IMR-90 (cell line): Measurements from ENCODE around the gene GALNT12. TPM values are rescaled to one million over a fixed set of nuclear protein-coding genes. Genes with fewer than 3 reads are reported as not detected.

Experiments used
- ATAC-seq: fragments of 200-7000 bp; cut with Tn5 transposase; 2 replicates; pipeline ENCODE4 v1.9.1; 2020; ENCODE audit warnings: low read depth, mild to moderate bottlenecking, moderate library complexity
- BruUV-seq: library from RNA; stranded (reverse); fragments of 400-500 nt; replicated peaks from 2 replicates; lab custom pipeline; 2021; lab: Mats Ljungman, UMichigan
- CTCF ChIA-PET: fragments of 300-600 bp; formaldehyde crosslinking; extraction: SDS; loops from one replicate; lab custom pipeline; 2021; ENCODE audit warnings: antibody characterized with exemption; lab: Yijun Ruan, JAX
- POLR2A ChIA-PET: fragments of 300-600 bp; sonication (Branson Sonifier 250); formaldehyde crosslinking; loops from one replicate; lab custom pipeline; 2022; ENCODE audit warnings: antibody characterized with exemption; ENCODE audit not compliant: unreplicated experiment; lab: Charles Lee
- DNase-seq: peaks from one replicate; pipeline ENCODE4 v3.0.0; 2013
- H2AFZ ChIP-seq: replicated peaks from 2 replicates; pipeline ENCODE3; 2013; ENCODE audit warnings: low read length, mild to moderate bottlenecking; ENCODE audit not compliant: poor library complexity
- H2AK5ac ChIP-seq: 2 replicates; pipeline ENCODE4 v1.6.1; 2013; ENCODE audit warnings: low read depth, low read length, inconsistent platforms
- H2AK9ac ChIP-seq: replicated peaks from 2 replicates; pipeline ENCODE3; 2013; ENCODE audit warnings: mild to moderate bottlenecking, low read depth, low read length, moderate library complexity; ENCODE audit not compliant: poor library complexity
- H2BK120ac ChIP-seq: 2 replicates; pipeline ENCODE4 v1.6.1; 2013; ENCODE audit warnings: low read depth, low read length, inconsistent platforms
- H2BK15ac ChIP-seq: 3 replicates; pipeline ENCODE4 v1.6.1; 2013; ENCODE audit warnings: low read depth, low read length, inconsistent platforms
- H2BK20ac ChIP-seq: 2 replicates; pipeline ENCODE4 v1.6.1; 2013; ENCODE audit warnings: low read depth, mild to moderate bottlenecking, inconsistent platforms, low read length, moderate library complexity
- H2BK5ac ChIP-seq: 2 replicates; pipeline ENCODE4 v1.6.1; 2013; ENCODE audit warnings: mild to moderate bottlenecking, low read depth, low read length, inconsistent platforms; ENCODE audit not compliant: poor library complexity, severe bottlenecking
- H3K14ac ChIP-seq: replicated peaks from 2 replicates; pipeline ENCODE4 v1.6.1; 2013; ENCODE audit warnings: low read depth, low read length, inconsistent platforms
- H3K18ac ChIP-seq: 2 replicates; pipeline ENCODE4 v1.6.1; 2013; ENCODE audit warnings: low read depth, low read length, control low read depth
- H3K23ac ChIP-seq: 2 replicates; pipeline ENCODE4 v1.6.1; 2013; ENCODE audit warnings: low read depth, low read length, inconsistent platforms
- H3K27ac ChIP-seq: 2 replicates; pipeline ENCODE4 v1.5.1; 2013; ENCODE audit warnings: mild to moderate bottlenecking, control low read depth, low read length; ENCODE audit not compliant: insufficient read depth
- H3K27me3 ChIP-seq: 2 replicates; pipeline ENCODE4 v1.6.1; 2013; ENCODE audit warnings: low read length; ENCODE audit not compliant: control insufficient read depth, insufficient read depth
- H3K36me3 ChIP-seq: 2 replicates; pipeline ENCODE4 v1.6.1; 2013; ENCODE audit warnings: low read length, mixed read lengths; ENCODE audit not compliant: control insufficient read depth, insufficient read depth
- H3K4ac ChIP-seq: 2 replicates; pipeline ENCODE4 v1.6.1; 2013; ENCODE audit warnings: low read depth, low read length, inconsistent platforms
- H3K4me1 ChIP-seq: 2 replicates; pipeline ENCODE4 v1.6.1; 2013; ENCODE audit warnings: low read length, mixed read lengths; ENCODE audit not compliant: control insufficient read depth, insufficient read depth
- H3K4me2 ChIP-seq: 2 replicates; pipeline ENCODE4 v1.6.1; 2013; ENCODE audit warnings: low read depth, mild to moderate bottlenecking, control low read depth, low read length, moderate library complexity
- H3K4me3 ChIP-seq: 2 replicates; pipeline ENCODE4 v1.5.1; 2013; ENCODE audit warnings: low read depth, mild to moderate bottlenecking, control low read depth, low read length, moderate library complexity; ENCODE audit not compliant: insufficient read depth
- H3K56ac ChIP-seq: 2 replicates; pipeline ENCODE4 v1.6.1; 2013; ENCODE audit warnings: low read length, inconsistent platforms; ENCODE audit not compliant: insufficient read depth; ENCODE audit errors: extremely low read depth
- H3K79me1 ChIP-seq, 2 experiments: 2 replicates each; pipeline ENCODE4 v1.6.1; 2013; ENCODE audit warnings: low read length in 2 of 2, inconsistent platforms in 1 of 2, low read depth in 1 of 2
- H3K9ac ChIP-seq: 2 replicates; pipeline ENCODE4 v1.6.1; 2013; ENCODE audit warnings: low read depth, low read length, control low read depth
- H3K9me1 ChIP-seq: 2 replicates; pipeline ENCODE4 v1.6.1; 2013; ENCODE audit warnings: low read length, inconsistent platforms; ENCODE audit not compliant: insufficient read depth
- H3K9me3 ChIP-seq: 2 replicates; pipeline ENCODE4 v1.6.1; 2013; ENCODE audit warnings: low read length; ENCODE audit not compliant: control insufficient read depth, insufficient read depth
- H4K20me1 ChIP-seq: 2 replicates; pipeline ENCODE4 v1.6.1; 2013; ENCODE audit warnings: low read length, inconsistent platforms; ENCODE audit not compliant: insufficient read depth
- H4K5ac ChIP-seq: 2 replicates; pipeline ENCODE4 v1.6.1; 2013; ENCODE audit warnings: mild to moderate bottlenecking, low read depth, low read length, control low read depth
- H4K8ac ChIP-seq, 2 experiments: 2 replicates each; pipeline ENCODE4 v1.6.1; 2013; ENCODE audit warnings: low read depth in 2 of 2, low read length in 2 of 2, control low read depth in 1 of 2, inconsistent platforms in 1 of 2
- H4K91ac ChIP-seq: 2 replicates; pipeline ENCODE4 v1.6.1; 2013; ENCODE audit warnings: low read depth, low read length, inconsistent platforms; ENCODE audit not compliant: insufficient read depth
- FOS ChIP-seq: fragments of 150-350 bp; IDR thresholded peaks from 2 replicates; pipeline ENCODE4 v1.6.1; 2016; ENCODE audit warnings: low read depth, low read length
- POLR2A ChIP-seq: IDR thresholded peaks from 2 replicates; pipeline ENCODE4 v1.6.1; 2012; ENCODE audit warnings: mild to moderate bottlenecking, low read depth, low read length
- SMC3 ChIP-seq: fragments of 150-350 bp; IDR thresholded peaks from 2 replicates; pipeline ENCODE4 v1.6.1; 2016; ENCODE audit warnings: low read depth, mild to moderate bottlenecking, antibody characterized with exemption, low read length, moderate library complexity
- WGBS, 2 experiments: methylation state at CpG; one replicate each; pipeline versions ENCODE4 v1.1.5 to v1.1.7; 2013; ENCODE audit warnings: missing lambda C conversion rate in 2 of 2; ENCODE audit not compliant: insufficient read length in 1 of 2; ENCODE audit errors: extremely low coverage in 2 of 2; 5-methylcytosine and 5-hydroxymethylcytosine counted together
- dilution Hi-C: fragments of 300-500 bp; cut with HindIII; formaldehyde crosslinking; loops from one replicate; pipeline ENCODE4 v1.14.3; 2018; ENCODE audit warnings: low sequenced_read_pairs; ENCODE audit not compliant: unreplicated experiment
- in situ Hi-C: fragments of 300-500 bp; cut with MboI; formaldehyde crosslinking; loops from 3 replicates; pipeline ENCODE4 v1.14.3; 2019; ENCODE audit warnings: low sequenced_read_pairs, inconsistent platforms, mixed read lengths
- intact Hi-C: fragments of 100-400 bp; cut with micrococcal nuclease; formaldehyde crosslinking; loops from 2 replicates; pipeline ENCODE4 v1.10.0; 2022
- polyA plus RNA-seq, 3 experiments: library from polyadenylated mRNA; depleted of rRNA; stranded (reverse); fragments of >200 nt; gene quantifications; 2 replicates each; pipeline ENCODE4 v1.2.3, GENCODE V29; 2012; ENCODE audit warnings: low replicate concordance in 1 of 3
- total RNA-seq: library from RNA; depleted of rRNA; stranded (reverse); fragments of >200 nt; gene quantifications from 2 replicates; pipeline ENCODE4 v1.2.3, GENCODE V29; 2012

GALNT12 gene
- total and polyA plus RNA-seq, 2 of the 4 experiments (the other 2 are of a cell fraction) = 2.3 to 2.5 TPM

- ATAC-seq (no peak), DNase-seq (no peak)
- in situ Hi-C loops (loop anchor here (25.0 kb wide), 1 partner anchor 971 kb away; no protein-coding TSS in a partner anchor), dilution Hi-C loops (no loop called here), intact Hi-C loops (no loop called here)
- Histone ChIP-seq H4K20me1 (no peaks in the 10 kb centered on the region), H2AK5ac (peak overlapping the region; percentile 99), H2BK20ac (peak overlapping the region; percentile 99), H4K5ac (peak overlapping the region; percentile 77; the same call in 1 of the 2 replicates), H3K27ac (peak overlapping the region; percentile 19; the same call in 1 of the 2 replicates), H3K9me3 (peaks cover 3% of the 10 kb centered on the region), H3K9ac (no peak overlapping the region), H3K9me1 (peaks cover 18% of the 10 kb centered on the region), H4K8ac (peak overlapping the region; percentile 76 to 96; a peak in 3 of 4 replicates), H3K56ac (no peak overlapping the region), H3K36me3 (no peaks in the 10 kb centered on the region), H3K79me1 (no peaks in the 10 kb centered on the region), H2AFZ (no peak overlapping the region), H2BK5ac (peak overlapping the region; percentile 59), H2BK120ac (peak overlapping the region; percentile 99), H3K4me2 (no peak overlapping the region), H4K91ac (peak overlapping the region; percentile 99), H3K4me1 (peaks cover 21% of the 10 kb centered on the region), H3K14ac (peak overlapping the region; percentile 96), H3K4ac (peak overlapping the region; percentile 98), H3K4me3 (no peak overlapping the region), H3K18ac (peak overlapping the region; percentile 65), H2AK9ac (peak overlapping the region; percentile 86), H3K23ac (0 out of 2 replicates have a peak overlapping the region, but pooled peaks have one; percentile 59), H3K27me3 (no peaks in the 10 kb centered on the region), H2BK15ac (peak overlapping the region; percentile 95)
- ChIA-PET POLR2A (no interaction called here), CTCF (interaction anchor here (1.3 kb wide), 1 partner anchor 18 kb away, joined by 3 read pairs; no protein-coding TSS in a partner anchor)
- BruUV-seq = no TSS peak
- WGBS, 2 experiments = 100% methylated on average over 1 of the region's 6 CpGs; no CpG with 5 or more reads in 1 of the 2 experiments
- TF ChIP-seq FOS (no peak), POLR2A (no peak), SMC3 (no peak)
Measured at GRCh38 chr9:98866435-98867102, 59.1 kb downstream of the GALNT12 start.
